Renal cortex interstitium (tissue), 11 donors: ENCODE results near the gene RHEB. TPM values are rescaled to one million over a fixed set of nuclear protein-coding genes. Genes with fewer than 3 reads are reported as not detected.

Experiments used
- DNase-seq, 11 donors: peaks; one replicate each; pipeline ENCODE4 v3.0.0-alpha.2; 2013; ENCODE audit warnings: low read depth in 9 of 11, low spot score in 4 of 11; ENCODE audit errors: extremely low read depth in 1 of 11
- polyA plus RNA-seq, 3 donors: library from polyadenylated mRNA; unstranded; fragments of 120-200 nt; gene quantifications; one replicate each; pipeline ENCODE4 v1.2.1, GENCODE V29; 2013; ENCODE audit not compliant: insufficient read length in 3 of 3

Gene RHEB
- polyA plus RNA-seq, 3 donors, result 116 to 160 (median 131) TPM

- peak; percentile 70 to 91 (median 80) for DNase-seq
These were observed 59.8 kb downstream of the RHEB start for GRCh38 chr7:151459726-151460473.

DNA sequence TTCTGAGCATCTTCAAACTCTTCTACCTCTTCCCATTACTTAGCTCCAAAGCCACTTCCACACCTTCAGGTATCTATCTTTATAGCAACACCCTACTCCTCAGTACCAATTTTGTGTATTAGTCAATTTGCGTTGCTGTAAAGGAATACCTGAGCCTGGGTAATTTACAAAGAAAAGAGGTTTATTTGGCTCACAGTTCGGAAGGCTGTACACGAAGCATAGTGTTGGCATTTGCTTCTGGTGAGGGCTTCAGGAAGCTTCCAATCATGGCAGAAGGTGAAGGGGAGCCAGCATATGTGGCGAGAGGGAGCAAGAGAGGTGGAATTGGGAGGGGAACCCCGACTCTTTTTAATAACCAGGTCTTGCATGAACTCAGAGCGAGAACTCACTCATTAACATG is 62.2 kb downstream of the RHEB start:
- no peak for DNase-seq

DNA sequence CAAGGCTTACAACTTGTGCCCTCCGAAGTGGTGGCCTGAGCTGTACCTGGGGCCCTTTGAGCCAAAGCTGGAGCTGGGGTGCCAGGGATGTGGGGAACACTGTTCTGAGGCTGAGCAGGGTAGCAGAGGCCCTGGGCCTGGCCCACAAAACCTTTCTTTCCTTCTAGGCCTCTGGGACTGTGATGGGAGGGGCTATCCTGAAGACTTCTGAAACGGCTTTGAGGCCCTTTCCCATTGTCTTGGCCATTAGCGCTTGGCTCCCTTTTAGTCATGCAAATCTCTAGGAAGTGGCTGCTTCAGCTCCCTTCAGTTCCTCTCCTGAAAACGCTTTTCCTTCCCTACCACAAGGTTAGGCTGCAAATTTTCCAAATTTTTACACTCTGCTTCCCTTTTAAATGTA is 62.9 kb downstream of the RHEB start:
- no peak for DNase-seq

GRCh38 chr7:151456276-151456675 is 63.4 kb downstream of the RHEB start:
- DNase-seq, result no peak

- no peak for DNase-seq
These were observed 64.0 kb downstream of the RHEB start for GRCh38 chr7:151455690-151456089.

GRCh38 chr7:151454932-151455530 is 64.7 kb downstream of the RHEB start:
- DNase-seq, result no peak

DNA sequence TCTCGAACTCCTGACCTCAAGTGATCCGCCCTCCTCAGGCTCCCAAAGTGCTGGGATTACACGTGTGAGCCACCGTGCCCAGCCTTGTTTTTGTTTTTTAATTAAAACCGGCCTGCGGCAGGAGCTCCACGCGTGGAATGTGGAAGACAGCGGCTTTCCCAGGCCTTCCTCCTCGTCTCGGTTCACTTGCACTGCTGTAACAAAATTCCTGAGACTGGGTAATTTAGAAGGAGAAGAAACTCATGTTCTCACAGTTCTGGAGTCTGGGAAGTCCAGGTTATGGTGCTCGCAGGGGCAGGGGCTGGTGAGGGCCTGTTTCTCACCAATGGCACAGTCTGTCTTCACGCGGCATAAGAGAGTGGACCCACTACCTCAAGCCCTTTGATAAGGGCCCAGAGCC is 65.4 kb downstream of the RHEB start:
- DNase-seq, result peak in 2 of 11 donors; percentile 36 to 59

DNA sequence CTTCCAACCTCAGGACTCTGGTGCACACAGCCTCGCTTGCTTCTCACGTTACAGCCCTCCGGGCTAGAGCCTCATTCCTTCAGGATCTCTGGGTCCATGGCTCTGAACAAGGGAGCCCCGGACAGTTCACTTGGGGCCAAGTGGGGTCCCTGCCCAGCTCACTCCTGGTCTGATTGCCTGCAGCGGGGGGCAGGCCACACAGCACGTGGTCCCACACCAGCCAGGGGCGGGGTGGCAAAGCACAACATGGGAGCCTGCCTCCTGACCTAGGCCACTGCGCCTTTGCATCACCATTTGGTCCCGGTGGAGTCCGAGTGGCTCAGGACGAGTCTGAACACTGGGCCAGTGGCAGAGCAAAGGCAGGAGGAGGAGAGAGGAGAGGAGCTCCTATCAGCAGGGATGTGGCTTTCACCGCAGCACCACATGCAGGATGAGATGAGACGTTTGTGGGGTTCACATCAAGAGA is 66.3 kb downstream of the RHEB start:
- no peak for DNase-seq

DNA sequence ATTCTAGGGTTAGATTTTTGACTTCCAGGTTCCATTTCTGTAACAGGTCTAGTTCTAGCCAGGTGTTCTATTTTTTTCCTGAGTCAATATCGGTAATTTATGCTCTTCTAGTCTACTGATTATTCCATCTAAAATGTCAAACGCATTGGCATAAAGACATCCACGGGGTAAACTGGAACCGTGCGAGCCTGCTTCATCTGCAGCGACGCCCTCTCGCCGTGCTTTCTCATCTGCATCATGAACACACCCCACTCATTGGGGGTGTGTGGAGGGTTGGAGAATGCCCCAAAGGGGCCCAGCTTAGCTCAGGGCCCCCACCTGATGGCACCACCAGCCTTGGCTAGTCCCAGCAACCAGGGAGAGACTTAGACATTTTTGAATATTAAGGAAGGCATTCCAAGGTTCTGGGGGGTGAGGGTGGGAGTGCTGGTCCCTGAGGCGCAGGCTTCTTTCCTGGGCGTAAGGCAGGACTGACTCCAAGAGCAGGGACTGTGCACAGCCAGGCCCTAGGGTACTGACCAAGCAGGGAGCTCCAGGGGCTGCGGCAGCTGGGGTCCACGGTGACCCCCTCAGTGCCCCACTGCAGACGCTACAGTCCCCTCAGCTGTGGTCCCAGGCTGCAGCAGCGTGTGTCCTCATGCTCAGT is 66.9 kb downstream of the RHEB start:
- DNase-seq, result no peak

- DNase-seq, result no peak
These were observed 67.8 kb downstream of the RHEB start for GRCh38 chr7:151451626-151452571.

GRCh38 chr7:151451156-151451555 is 68.5 kb downstream of the RHEB start:
- DNase-seq, result no peak

DNA sequence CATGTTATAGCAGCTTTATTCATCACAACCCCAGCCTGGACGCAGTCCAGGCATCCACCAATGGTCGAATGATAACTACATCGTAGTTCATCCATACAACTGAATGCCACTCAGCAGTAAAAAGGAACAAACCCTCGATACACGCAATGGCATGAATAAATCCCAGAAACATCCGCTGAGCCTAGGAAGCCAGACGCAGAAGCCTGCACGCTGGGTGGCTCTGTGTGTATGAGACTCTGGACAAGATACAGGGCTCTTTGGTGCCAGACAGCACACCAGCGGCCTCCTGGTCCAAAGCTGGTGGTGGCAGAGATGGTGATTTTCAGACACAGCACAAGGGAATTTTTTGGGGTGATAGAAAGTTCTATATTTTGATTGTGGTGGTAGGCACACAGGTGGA is 69.7 kb downstream of the RHEB start:
- no peak for DNase-seq

- DNase-seq, result peak in 3 of 11 donors; percentile 60 to 65 (median 60)
These were observed 71.1 kb downstream of the RHEB start for GRCh38 chr7:151448261-151449252.

DNA sequence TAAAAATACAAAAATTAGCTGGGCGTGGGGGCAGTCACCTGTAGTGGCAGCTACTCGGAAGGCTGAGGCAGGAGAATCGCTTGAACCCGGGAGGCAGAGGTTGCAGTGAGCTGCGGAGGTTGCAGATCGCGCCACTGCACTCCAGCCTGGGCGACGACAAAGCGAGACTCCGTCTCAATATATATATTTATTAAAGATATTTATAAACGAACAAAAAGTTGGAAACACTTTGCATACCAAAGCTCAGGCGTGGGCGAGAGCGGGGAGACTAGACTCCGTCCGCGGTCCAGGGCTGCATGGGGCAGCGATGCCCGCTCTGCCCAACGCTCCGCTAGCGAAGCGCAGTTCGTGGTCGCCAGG is 71.8 kb downstream of the RHEB start:
- DNase-seq, result no peak

- DNase-seq, result no peak
These were observed 72.4 kb downstream of the RHEB start for GRCh38 chr7:151447312-151447711.

DNA sequence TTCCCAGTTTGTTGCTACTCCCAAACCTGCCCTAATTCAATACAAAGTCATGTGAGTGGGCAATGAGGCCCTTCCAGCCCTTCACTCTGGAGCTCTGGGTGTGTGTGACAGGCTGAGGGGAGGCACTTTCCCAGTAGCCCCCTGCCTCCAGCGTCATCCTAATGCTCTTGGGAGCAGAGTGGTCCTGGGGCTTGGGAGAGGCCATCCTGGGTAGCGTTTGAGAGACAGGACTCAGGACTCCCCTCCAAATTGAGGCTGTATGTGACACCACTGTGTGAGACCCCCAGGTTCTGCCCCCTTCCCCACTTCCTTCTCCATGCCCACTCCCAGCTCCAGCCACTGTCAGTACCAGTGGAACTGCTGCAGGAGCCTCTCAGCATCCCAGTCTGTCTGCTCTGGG is 73.3 kb downstream of the RHEB start:
- no peak for DNase-seq

DNA sequence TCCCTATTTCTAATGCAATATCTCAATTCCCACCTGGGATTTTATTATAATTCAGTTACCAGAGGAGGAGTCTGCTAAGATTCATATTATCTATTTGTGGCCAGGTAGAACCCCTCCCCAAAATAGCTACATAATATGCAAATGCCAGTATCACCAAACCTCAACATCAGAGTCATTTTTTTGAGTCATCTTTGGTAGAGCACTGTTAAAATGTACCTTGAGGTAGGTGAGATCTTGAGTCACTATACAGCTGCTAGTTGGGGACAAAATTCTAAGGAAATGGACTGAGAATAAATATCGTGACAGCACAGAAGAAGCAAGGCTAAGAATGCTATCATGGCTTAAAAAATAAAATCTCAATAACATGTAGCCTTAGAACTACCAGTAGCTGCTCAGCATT is 75.1 kb downstream of the RHEB start:
- DNase-seq, result no peak

DNA sequence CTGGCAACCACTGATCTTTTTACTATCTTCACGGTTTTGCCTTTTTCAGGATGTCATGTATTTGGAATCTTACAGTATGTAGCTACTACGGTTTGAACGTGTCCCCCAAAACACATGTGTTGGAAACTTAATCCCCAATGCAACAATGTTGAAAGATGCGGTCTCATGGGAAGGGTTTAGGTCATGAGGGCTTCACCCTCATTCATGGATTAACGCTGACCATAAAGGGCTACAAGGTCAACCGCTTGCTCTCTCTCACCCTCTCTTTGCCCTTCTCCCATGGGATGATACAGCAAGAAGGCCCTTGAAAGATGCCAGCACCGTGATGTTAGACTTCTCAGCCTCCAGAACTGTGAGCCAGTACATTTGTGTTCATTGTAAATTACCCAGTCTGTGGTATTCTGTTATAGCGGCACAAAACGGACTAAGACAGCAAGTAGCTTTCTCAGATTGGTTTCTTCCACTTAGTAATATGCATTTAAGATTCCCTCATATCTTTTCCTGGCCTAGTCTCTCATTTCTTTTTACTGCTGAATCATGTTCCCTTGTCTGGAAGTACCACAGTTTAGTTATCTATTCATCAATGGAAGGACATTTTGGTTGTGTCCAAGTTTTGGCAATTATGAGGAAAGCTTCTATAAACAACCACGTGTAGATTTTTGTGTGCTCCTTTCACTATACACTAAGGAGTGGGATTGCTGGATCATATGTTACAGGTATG is 76.8 kb downstream of the RHEB start:
- DNase-seq, result no peak
